ENCODE measurements around the gene SFMBT1.

The SFMBT1 gene

GRCh38 chr3:52920841-52921240 lies 125.0 kb downstream of the SFMBT1 start:
- Histone ChIP-seq H3K4me3 (ENCODE audit: low read depth, low read length) (no peak overlapping the region), H3K36me3 (replicated peaks) (no peaks in the 10 kb centered on the region), H3K27me3 (replicated peaks) (no peaks in the 10 kb centered on the region), H3K27ac (no peak overlapping the region)
- TF ChIP-seq CTCF (IDR thresholded peaks at IDR 0.05; ENCODE audit: low read depth, low read length, missing control alignments): no peak
- no peak for DNase-seq
- in situ Hi-C loops (cut with HindIII; ENCODE audit: low pct_ligation_motif_present, low sequenced_read_pairs): no loop called here

DNA sequence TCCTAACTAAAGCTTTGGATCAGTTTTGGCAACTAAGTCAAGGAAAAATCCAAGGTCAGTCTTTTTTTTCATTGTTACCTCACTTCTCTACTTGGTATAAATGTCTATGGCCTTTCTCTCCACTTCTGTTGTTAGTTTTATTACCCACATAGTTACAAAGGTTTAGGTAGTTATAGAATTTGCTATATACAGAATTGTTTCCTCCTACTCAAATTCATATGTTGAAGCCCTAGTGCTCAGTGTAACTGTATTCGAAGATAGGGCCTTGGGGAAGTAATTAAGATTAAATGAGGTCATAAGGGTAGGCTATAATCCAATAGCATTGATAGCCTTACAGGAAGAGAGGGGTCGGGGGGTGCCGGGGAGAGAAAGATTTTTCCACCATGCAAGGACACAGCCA lies 128.8 kb downstream of the SFMBT1 start:
- Histone ChIP-seq H3K27me3 (replicated peaks) (no peaks in the 10 kb centered on the region), H3K27ac (no peak overlapping the region), H3K36me3 (replicated peaks) (no peaks in the 10 kb centered on the region), H3K4me3 (ENCODE audit: low read depth, low read length) (no peak overlapping the region)
- no peak for DNase-seq
- in situ Hi-C loops (cut with HindIII; ENCODE audit: low pct_ligation_motif_present, low sequenced_read_pairs): no loop called here
- TF ChIP-seq CTCF (IDR thresholded peaks at IDR 0.05; ENCODE audit: low read depth, low read length, missing control alignments): no peak

DNA sequence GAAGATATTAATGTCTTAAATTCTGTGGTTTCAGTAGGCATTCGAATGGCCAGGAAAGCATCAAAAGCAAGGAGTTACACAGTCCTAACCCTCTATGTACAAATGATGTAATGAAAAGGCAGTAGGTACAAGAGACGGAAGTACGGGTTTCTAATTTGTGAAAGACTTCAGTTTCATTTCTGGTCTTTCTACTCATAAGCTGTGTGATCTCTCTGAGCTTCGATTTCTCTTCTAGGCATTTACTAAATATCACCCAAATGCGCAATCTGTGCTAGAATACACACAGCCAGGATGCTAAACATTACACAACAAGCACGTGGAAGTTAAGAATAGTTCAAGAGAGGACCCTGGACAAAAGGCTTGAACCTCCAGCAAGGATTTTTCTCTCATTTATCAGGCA lies 130.6 kb downstream of the SFMBT1 start:
- Histone ChIP-seq H3K27ac (no peak overlapping the region), H3K36me3 (replicated peaks) (no peaks in the 10 kb centered on the region), H3K27me3 (replicated peaks) (no peaks in the 10 kb centered on the region), H3K4me3 (ENCODE audit: low read depth, low read length) (no peak overlapping the region)
- DNase-seq: no peak
- no peak for TF ChIP-seq CTCF (IDR thresholded peaks at IDR 0.05; ENCODE audit: low read depth, low read length, missing control alignments)
- in situ Hi-C loops (cut with HindIII; ENCODE audit: low pct_ligation_motif_present, low sequenced_read_pairs): no loop called here

DNA sequence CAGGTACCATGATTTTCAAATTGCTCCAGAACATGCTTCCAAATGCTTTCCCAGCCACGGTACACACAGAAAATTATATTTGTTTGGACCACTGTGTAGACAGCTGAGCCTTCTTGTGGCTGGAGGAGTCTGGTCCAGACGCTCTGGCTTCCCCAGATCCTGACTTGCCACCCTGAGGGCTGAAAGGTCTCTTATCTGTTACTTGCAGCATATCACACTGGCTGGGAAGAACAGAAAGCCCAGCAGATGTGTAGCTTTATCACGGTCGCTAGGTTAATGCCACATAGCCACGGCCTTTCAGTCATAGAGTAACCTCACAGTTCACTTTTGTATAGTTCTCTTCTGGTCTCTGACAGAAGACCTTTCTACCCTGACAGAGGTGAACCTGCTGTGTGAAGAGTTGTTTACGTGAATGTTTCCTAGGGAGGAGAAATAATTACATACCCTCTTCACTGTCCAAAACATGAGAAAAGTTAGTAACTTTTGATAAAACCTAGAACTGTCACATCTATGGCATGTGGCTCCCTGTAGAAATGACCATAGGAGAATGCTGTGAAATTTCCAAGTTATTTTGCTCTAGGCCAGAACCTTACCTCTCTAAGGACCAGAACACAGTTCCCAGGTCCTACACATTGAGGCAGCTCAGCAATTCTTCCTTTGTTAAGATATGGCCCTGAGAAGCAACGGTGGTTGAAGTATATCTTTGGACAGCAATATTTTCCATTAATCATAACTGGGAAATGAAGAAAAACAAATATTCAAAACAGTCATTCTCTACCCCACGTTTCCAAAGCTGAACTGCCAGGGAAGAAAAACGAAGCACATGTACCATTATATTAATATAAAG lies 132.8 kb downstream of the SFMBT1 start:
- Histone ChIP-seq H3K27ac (no peak overlapping the region), H3K4me3 (ENCODE audit: low read depth, low read length) (no peak overlapping the region), H3K27me3 (replicated peaks) (no peaks in the 10 kb centered on the region), H3K36me3 (replicated peaks) (no peaks in the 10 kb centered on the region)
- in situ Hi-C loops (cut with HindIII; ENCODE audit: low pct_ligation_motif_present, low sequenced_read_pairs): no loop called here
- TF ChIP-seq CTCF (IDR thresholded peaks at IDR 0.05; ENCODE audit: low read depth, low read length, missing control alignments): no peak
- no peak for DNase-seq

GRCh38 chr3:52910823-52911222 lies 135.1 kb downstream of the SFMBT1 start:
- Histone ChIP-seq H3K27me3 (replicated peaks) (no peaks in the 10 kb centered on the region), H3K4me3 (ENCODE audit: low read depth, low read length) (no peak overlapping the region), H3K27ac (no peak overlapping the region), H3K36me3 (replicated peaks) (no peaks in the 10 kb centered on the region)
- no peak for TF ChIP-seq CTCF (IDR thresholded peaks at IDR 0.05; ENCODE audit: low read depth, low read length, missing control alignments)
- in situ Hi-C loops (cut with HindIII; ENCODE audit: low pct_ligation_motif_present, low sequenced_read_pairs): no loop called here
- DNase-seq: no peak

DNA sequence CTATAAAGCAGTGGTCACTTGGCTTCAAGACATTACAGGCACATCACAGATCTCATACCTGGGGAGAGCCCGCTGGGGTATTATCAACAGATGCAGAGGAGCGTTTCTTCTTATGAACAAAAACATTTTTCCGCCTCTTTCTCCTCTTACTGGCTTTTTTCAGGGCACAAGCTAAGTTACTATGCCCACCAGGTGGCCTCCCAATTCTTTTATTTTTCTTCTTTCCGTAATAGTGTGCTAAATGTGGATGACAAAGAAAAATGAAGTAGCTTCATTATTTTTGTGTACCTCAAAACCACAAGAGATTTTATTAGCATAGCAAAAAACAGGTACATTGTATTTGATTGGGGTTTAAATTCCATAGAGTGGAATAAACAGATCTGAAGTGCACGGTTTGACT lies 138.4 kb downstream of the SFMBT1 start:
- DNase-seq: no peak
- Histone ChIP-seq H3K27me3 (replicated peaks) (no peaks in the 10 kb centered on the region), H3K4me3 (ENCODE audit: low read depth, low read length) (no peak overlapping the region), H3K36me3 (replicated peaks) (no peaks in the 10 kb centered on the region), H3K27ac (no peak overlapping the region)
- in situ Hi-C loops (cut with HindIII; ENCODE audit: low pct_ligation_motif_present, low sequenced_read_pairs): no loop called here
- TF ChIP-seq CTCF (IDR thresholded peaks at IDR 0.05; ENCODE audit: low read depth, low read length, missing control alignments): peak; percentile 8
